Endothelial cell of umbilical vein (primary cell): ENCODE results near the gene FDX1. TPM values are rescaled to one million over a fixed set of nuclear protein-coding genes. Genes with fewer than 3 reads are reported as not detected.

Source experiments
- BruUV-seq: library from RNA; stranded (reverse); fragments of 400-500 nt; replicated peaks from 2 replicates; lab custom pipeline; 2021; lab: Mats Ljungman, UMichigan
- CTCF ChIA-PET: fragments of 300-600, 350-600 bp; sonication (Branson Sonifier 250); formaldehyde crosslinking; loops from one replicate; lab custom pipeline; 2021; ENCODE audit warnings: antibody characterized with exemption, inconsistent platforms; lab: Charles Lee
- POLR2A ChIA-PET: fragments of 300-600, 350-600 bp; sonication (Branson Sonifier 250); formaldehyde crosslinking; loops from one replicate; lab custom pipeline; 2021; ENCODE audit warnings: antibody characterized with exemption, inconsistent platforms; lab: Charles Lee
- DNase-seq: peaks from one replicate; pipeline ENCODE4 v3.0.0-alpha.2; 2011; ENCODE audit warnings: low read depth, low spot score
- FAIRE-seq: peaks from 2 replicates; lab custom pipeline; 2011; peaks lifted over from hg19 to GRCh38; lab: Jason Lieb, UNC
- H2AFZ ChIP-seq: 2 replicates; pipeline ENCODE4 v1.6.0; 2012; ENCODE audit warnings: low read depth, low read length, control low read depth, inconsistent platforms
- H3K27ac ChIP-seq: 2 replicates; pipeline ENCODE4 v1.5.1; 2011; ENCODE audit warnings: low read depth, mild to moderate bottlenecking, control low read depth, low read length, moderate library complexity; ENCODE audit not compliant: insufficient read depth
- H3K27me3 ChIP-seq, 2 experiments: 2 replicates each; pipeline versions ENCODE4 v1.6.0 to v1.6.1; 2011; ENCODE audit warnings: low read length in 2 of 2, mixed read lengths in 1 of 2; ENCODE audit not compliant: control insufficient read depth in 2 of 2, insufficient read depth in 2 of 2
- H3K36me3 ChIP-seq, 2 experiments: 2 replicates in 1 of 2; 3 replicates in 1 of 2; pipeline ENCODE4 v1.5.1; 2011; ENCODE audit warnings: low read length in 2 of 2, mild to moderate bottlenecking in 1 of 2, moderate library complexity in 1 of 2; ENCODE audit not compliant: control insufficient read depth in 2 of 2, insufficient read depth in 2 of 2; ENCODE audit errors: extremely low read depth in 1 of 2
- H3K4me1 ChIP-seq: 3 replicates; pipeline ENCODE4 v1.5.1; 2011; ENCODE audit warnings: mild to moderate bottlenecking, low read length; ENCODE audit not compliant: control insufficient read depth, insufficient read depth; ENCODE audit errors: extremely low read depth
- H3K4me2 ChIP-seq: 2 replicates; pipeline ENCODE4 v1.6.1; 2011; ENCODE audit warnings: low read length, control low read depth, mixed read lengths; ENCODE audit not compliant: insufficient read depth
- H3K4me3 ChIP-seq, 3 experiments: fragments of 200-600 bp in 1 of 3; sonication (generic), shearing (Covaris generic) in 1 of 3; replicated peaks in 1 of 3; 2 replicates each; pipeline ENCODE4 v1.5.1; 2011 to 2016; ENCODE audit warnings: control low read depth in 3 of 3, low read length in 3 of 3, mild to moderate bottlenecking in 2 of 3, inconsistent platforms in 1 of 3, low read depth in 1 of 3, moderate library complexity in 1 of 3; ENCODE audit not compliant: insufficient read depth in 1 of 3
- H3K79me2 ChIP-seq: 2 replicates; pipeline ENCODE4 v1.6.0; 2012; ENCODE audit warnings: low read length, inconsistent platforms; ENCODE audit not compliant: control insufficient read depth, insufficient read depth
- H3K9ac ChIP-seq: replicated peaks from 2 replicates; pipeline ENCODE3; 2011; ENCODE audit warnings: low read length, control low read depth; ENCODE audit not compliant: insufficient read depth; ENCODE audit errors: extremely low read depth
- H3K9me1 ChIP-seq: replicated peaks from 3 replicates; pipeline ENCODE4 v1.6.0; 2011; ENCODE audit warnings: mild to moderate bottlenecking, low read length; ENCODE audit not compliant: control insufficient read depth, insufficient read depth; ENCODE audit errors: extremely low read depth
- H3K9me3 ChIP-seq: replicated peaks from 2 replicates; pipeline ENCODE4 v1.5.1; 2012; ENCODE audit warnings: low read length, inconsistent platforms; ENCODE audit not compliant: control insufficient read depth, insufficient read depth
- H4K20me1 ChIP-seq: replicated peaks from 2 replicates; pipeline ENCODE3; 2011; ENCODE audit warnings: mild to moderate bottlenecking, low read length; ENCODE audit not compliant: control insufficient read depth, insufficient read depth; ENCODE audit errors: extremely low read depth
- EZH2 ChIP-seq: IDR thresholded peaks from 2 replicates; pipeline ENCODE4 v1.6.1; 2012; ENCODE audit warnings: borderline replicate concordance, low read depth, mild to moderate bottlenecking, moderate library complexity, low read length, inconsistent platforms; ENCODE audit not compliant: severe bottlenecking
- FOS ChIP-seq: IDR thresholded peaks from 2 replicates; pipeline ENCODE4 v1.6.1; 2011; ENCODE audit warnings: mild to moderate bottlenecking, low read length, moderate library complexity, borderline replicate concordance; ENCODE audit not compliant: insufficient read depth
- GATA2 ChIP-seq: IDR thresholded peaks from 2 replicates; pipeline ENCODE4 v1.7.0; 2011; ENCODE audit warnings: low read depth, mild to moderate bottlenecking, moderate library complexity, mixed read lengths, low read length; ENCODE audit not compliant: insufficient read length, insufficient read depth
- JUN ChIP-seq: IDR thresholded peaks from 2 replicates; pipeline ENCODE4 v1.6.1; 2011; ENCODE audit warnings: borderline replicate concordance, low read depth; ENCODE audit not compliant: insufficient read length, insufficient read depth
- MYC ChIP-seq: IDR thresholded peaks from one replicate; pipeline ENCODE4 v1.6.1; 2011; ENCODE audit warnings: mild to moderate bottlenecking, low read depth, low read length
- POLR2A ChIP-seq: IDR thresholded peaks from 2 replicates; pipeline ENCODE4 v1.6.1; 2012; ENCODE audit warnings: low read depth, mild to moderate bottlenecking, control low read depth, low read length
- POLR2AphosphoS5 ChIP-seq: IDR thresholded peaks from 2 replicates; pipeline ENCODE4 v1.6.1; 2012; ENCODE audit warnings: low read depth, mild to moderate bottlenecking, control low read depth, low read length, moderate library complexity; ENCODE audit not compliant: insufficient read depth
- dilution Hi-C: fragments of 300-500 bp; cut with MboI; formaldehyde crosslinking; loops from one replicate; pipeline ENCODE4 v1.15.0; 2019; ENCODE audit warnings: low sequenced_read_pairs; ENCODE audit not compliant: extremely low pct_ligation_motif_present
- intact Hi-C: fragments of 100-400 bp; cut with micrococcal nuclease; formaldehyde crosslinking; loops from one replicate; pipeline ENCODE4 v1.10.0; 2022
- polyA plus RNA-seq, 4 experiments: library from polyadenylated mRNA; depleted of rRNA in 3 of 4; stranded (reverse) in 3 of 4; unstranded in 1 of 4; fragments of >200 nt; gene quantifications; 2 replicates each; pipeline versions ENCODE4 v1.2.1 to v1.2.3, GENCODE V29; 2011 to 2012; ENCODE audit warnings: missing spikeins in 1 of 4
- total RNA-seq: library from RNA; stranded (reverse); gene quantifications from 2 replicates; pipeline ENCODE4 v1.2.3, GENCODE V29; 2021
- TF ChIP-seq, protein P1 (sequence below): IDR thresholded peaks from 2 replicates; pipeline ENCODE4 v1.6.1; 2011; ENCODE audit not compliant: insufficient read depth, insufficient read length
- TF ChIP-seq, protein P2 (sequence below), 2 donors: IDR thresholded peaks; 1 replicate in 1 of 2; 2 replicates in 1 of 2; pipeline ENCODE4 v1.5.1; 2011; ENCODE audit warnings: low read length in 2 of 2, mild to moderate bottlenecking in 2 of 2, moderate library complexity in 2 of 2, control low read depth in 1 of 2, inconsistent platforms in 1 of 2, low read depth in 1 of 2; ENCODE audit not compliant: insufficient read depth in 1 of 2; ENCODE audit errors: extremely low read depth in 1 of 2

The FDX1 gene
- total and polyA plus RNA-seq, 2 donors (not counting 3 experiments of a cell fraction or from before 2014, with no cell fraction given) = 4.7 to 11.0 TPM

DNA sequence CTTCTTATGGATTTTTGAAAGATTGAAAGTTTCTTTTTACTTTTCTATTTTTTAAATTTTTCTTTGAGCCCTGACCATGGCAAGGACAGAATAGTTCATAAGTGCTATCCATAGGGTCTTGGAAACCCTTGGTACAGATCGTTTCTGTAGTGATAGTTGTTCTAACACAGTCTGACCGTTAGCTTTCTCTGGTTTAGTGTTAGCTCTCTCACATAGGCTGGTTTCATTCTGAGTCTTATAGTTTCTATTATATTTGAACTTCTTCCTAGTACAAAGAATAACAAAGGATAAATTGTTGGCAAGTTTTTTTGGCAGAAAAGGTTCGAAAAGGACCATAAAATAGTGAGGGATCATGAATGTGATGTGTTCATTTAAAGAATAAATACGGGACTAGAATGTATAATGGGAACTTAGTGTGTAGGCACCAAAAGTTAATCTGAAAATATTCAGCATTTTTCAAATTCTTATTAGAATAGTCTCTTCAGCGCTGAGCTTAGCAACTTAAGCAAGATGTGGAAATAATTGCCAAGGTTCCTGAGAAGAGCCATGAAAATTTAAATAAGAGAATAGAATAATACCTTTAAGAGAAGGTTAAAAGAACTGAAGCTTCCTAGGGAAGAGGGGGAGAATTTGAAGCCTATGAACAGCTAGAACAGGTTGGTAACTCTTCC lies 24.1 kb downstream of the FDX1 start:
- H3K4me3 ChIP-seq = no peak overlapping the region
- H4K20me1 ChIP-seq = no peaks in the 10 kb centered on the region
- H3K9me3 ChIP-seq = no peaks in the 10 kb centered on the region
- no peak for DNase-seq
- no peaks in the 10 kb centered on the region for H3K79me2 ChIP-seq
- no peaks in the 10 kb centered on the region for H3K36me3 ChIP-seq
- H3K9me1 ChIP-seq = no peaks in the 10 kb centered on the region
- H3K9ac ChIP-seq = no peak overlapping the region
- no peak overlapping the region for H3K27ac ChIP-seq
- no peaks in the 10 kb centered on the region for H3K27me3 ChIP-seq
- TF ChIP-seq, protein P1, sequence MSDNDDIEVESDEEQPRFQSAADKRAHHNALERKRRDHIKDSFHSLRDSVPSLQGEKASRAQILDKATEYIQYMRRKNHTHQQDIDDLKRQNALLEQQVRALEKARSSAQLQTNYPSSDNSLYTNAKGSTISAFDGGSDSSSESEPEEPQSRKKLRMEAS = no peak
- TF ChIP-seq EZH2 (no peak), GATA2 (no peak), POLR2AphosphoS5 (no peak), POLR2A (no peak), JUN (no peak), FOS (no peak), MYC (no peak)
- TF ChIP-seq, protein P2, sequence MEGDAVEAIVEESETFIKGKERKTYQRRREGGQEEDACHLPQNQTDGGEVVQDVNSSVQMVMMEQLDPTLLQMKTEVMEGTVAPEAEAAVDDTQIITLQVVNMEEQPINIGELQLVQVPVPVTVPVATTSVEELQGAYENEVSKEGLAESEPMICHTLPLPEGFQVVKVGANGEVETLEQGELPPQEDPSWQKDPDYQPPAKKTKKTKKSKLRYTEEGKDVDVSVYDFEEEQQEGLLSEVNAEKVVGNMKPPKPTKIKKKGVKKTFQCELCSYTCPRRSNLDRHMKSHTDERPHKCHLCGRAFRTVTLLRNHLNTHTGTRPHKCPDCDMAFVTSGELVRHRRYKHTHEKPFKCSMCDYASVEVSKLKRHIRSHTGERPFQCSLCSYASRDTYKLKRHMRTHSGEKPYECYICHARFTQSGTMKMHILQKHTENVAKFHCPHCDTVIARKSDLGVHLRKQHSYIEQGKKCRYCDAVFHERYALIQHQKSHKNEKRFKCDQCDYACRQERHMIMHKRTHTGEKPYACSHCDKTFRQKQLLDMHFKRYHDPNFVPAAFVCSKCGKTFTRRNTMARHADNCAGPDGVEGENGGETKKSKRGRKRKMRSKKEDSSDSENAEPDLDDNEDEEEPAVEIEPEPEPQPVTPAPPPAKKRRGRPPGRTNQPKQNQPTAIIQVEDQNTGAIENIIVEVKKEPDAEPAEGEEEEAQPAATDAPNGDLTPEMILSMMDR (IDR thresholded peaks at IDR 0.05; ENCODE audit: extremely low read depth in 1 of 2, insufficient read depth in 1 of 2, low read depth in 1 of 2, low read length in 2 of 2) = no peak
- BruUV-seq = no TSS peak
- ChIA-PET POLR2A (no interaction called here), CTCF (no interaction called here)
- dilution Hi-C loops (no loop called here), intact Hi-C loops (no loop called here)
- H2AFZ ChIP-seq = no peak overlapping the region
- no peak overlapping the region for H3K4me2 ChIP-seq
- no peaks in the 10 kb centered on the region for H3K4me1 ChIP-seq
- FAIRE-seq = no peak
